ENCODE data around the gene TBC1D8. TPM values are rescaled to one million over a fixed set of nuclear protein-coding genes. Genes with fewer than 3 reads are reported as not detected.

TBC1D8 gene
- total and polyA plus RNA-seq, 2 donors (not counting 1 experiment from before 2014, with no cell fraction given): 1.7 to 15.7 TPM

- no peak overlapping the region for H3K4me3 ChIP-seq (ENCODE audit: control extremely low read depth in 1 of 5, extremely low read depth in 1 of 5, insufficient read depth in 1 of 5, low read depth in 2 of 5, low read length in 4 of 5)
- no peaks in the 10 kb centered on the region for H4K20me1 ChIP-seq (ENCODE audit: control insufficient read depth, insufficient read depth, low read length, poor library complexity, severe bottlenecking)
- no peak overlapping the region for H3K27ac ChIP-seq (ENCODE audit: low read length in 2 of 2)
- no peaks in the 10 kb centered on the region for H3K36me3 ChIP-seq (replicated peaks in 1 of 2; ENCODE audit: control extremely low read depth in 1 of 2, control insufficient read depth in 1 of 2, extremely low read depth in 1 of 2, insufficient read depth in 2 of 2, low read length in 1 of 2)
- ChIA-PET POLR2A (no interaction called here), CTCF (no interaction called here)
- intact Hi-C loops (cut with micrococcal nuclease): no loop called here
- Mint-ChIP-seq H3K27me3 (no peaks in the 10 kb centered on the region), H3K4me1 (no peaks in the 10 kb centered on the region), H3K27ac (no peak overlapping the region), H3K9me3 (ENCODE audit: insufficient read depth) (no peaks in the 10 kb centered on the region), H3K4me3 (no peak overlapping the region)
- no peak for ATAC-seq (ENCODE audit: low read depth)
- WGBS (ENCODE audit: insufficient coverage): no CpG with 5 or more reads among the region's 3 CpGs
- TF ChIP-seq CTCF (IDR thresholded peaks at IDR 0.05): no peak
- TF ChIP-seq EZH2 (IDR thresholded peaks at IDR 0.05; ENCODE audit: borderline replicate concordance, insufficient read depth, low read depth, low read length, poor library complexity, severe bottlenecking): no peak
- DNase-seq: no peak
- no peak overlapping the region for H3K9ac ChIP-seq (ENCODE audit: low read length)
- no peaks in the 10 kb centered on the region for H3K79me2 ChIP-seq (ENCODE audit: control insufficient read depth, insufficient read depth, low read length)
- H3K9me3 ChIP-seq (ENCODE audit: control extremely low read depth in 1 of 3, control insufficient read depth in 2 of 3, insufficient read depth in 1 of 3, low read length in 2 of 3): no peaks in the 10 kb centered on the region
- H3K4me1 ChIP-seq (ENCODE audit: control insufficient read depth in 2 of 2, insufficient read depth in 2 of 2, low read length in 2 of 2): no peaks in the 10 kb centered on the region
- H2AFZ ChIP-seq (ENCODE audit: insufficient read depth, low read depth, low read length, poor library complexity, severe bottlenecking): no peak overlapping the region
- no peaks in the 10 kb centered on the region for H3K27me3 ChIP-seq (replicated peaks in 1 of 4; ENCODE audit: control extremely low read depth in 1 of 4, control insufficient read depth in 3 of 4, insufficient read depth in 4 of 4, low read length in 3 of 4)
- H3K4me2 ChIP-seq (replicated peaks; ENCODE audit: low read depth, low read length, poor library complexity, severe bottlenecking): no peak overlapping the region
Observed at GRCh38 chr2:101058386-101058785, 92.8 kb downstream of the TBC1D8 start.

GRCh38 chr2:101057051-101057933 is 93.9 kb downstream of the TBC1D8 start:
- Histone ChIP-seq H2AFZ (ENCODE audit: insufficient read depth, low read depth, low read length, poor library complexity, severe bottlenecking) (no peak overlapping the region), H3K27me3 (replicated peaks in 1 of 4; ENCODE audit: control extremely low read depth in 1 of 4, control insufficient read depth in 3 of 4, insufficient read depth in 4 of 4, low read length in 3 of 4) (no peaks in the 10 kb centered on the region), H4K20me1 (ENCODE audit: control insufficient read depth, insufficient read depth, low read length, poor library complexity, severe bottlenecking) (no peaks in the 10 kb centered on the region), H3K27ac (ENCODE audit: low read length in 2 of 2) (no peak overlapping the region), H3K36me3 (replicated peaks in 1 of 2; ENCODE audit: control extremely low read depth in 1 of 2, control insufficient read depth in 1 of 2, extremely low read depth in 1 of 2, insufficient read depth in 2 of 2, low read length in 1 of 2) (no peaks in the 10 kb centered on the region), H3K9me3 (ENCODE audit: control extremely low read depth in 1 of 3, control insufficient read depth in 2 of 3, insufficient read depth in 1 of 3, low read length in 2 of 3) (no peaks in the 10 kb centered on the region), H3K4me3 (ENCODE audit: control extremely low read depth in 1 of 5, extremely low read depth in 1 of 5, insufficient read depth in 1 of 5, low read depth in 2 of 5, low read length in 4 of 5) (no peak overlapping the region), H3K9ac (ENCODE audit: low read length) (no peak overlapping the region), H3K4me2 (replicated peaks; ENCODE audit: low read depth, low read length, poor library complexity, severe bottlenecking) (no peak overlapping the region), H3K4me1 (ENCODE audit: control insufficient read depth in 2 of 2, insufficient read depth in 2 of 2, low read length in 2 of 2) (no peaks in the 10 kb centered on the region), H3K79me2 (ENCODE audit: control insufficient read depth, insufficient read depth, low read length) (no peaks in the 10 kb centered on the region)
- no peak overlapping the region for H3K4me3 Mint-ChIP-seq
- DNase-seq (no peak), ATAC-seq (ENCODE audit: low read depth) (no peak)
- no peaks in the 10 kb centered on the region for H3K27me3 Mint-ChIP-seq
- intact Hi-C loops (cut with micrococcal nuclease): no loop called here
- H3K4me1 Mint-ChIP-seq: no peaks in the 10 kb centered on the region
- no peak overlapping the region for H3K27ac Mint-ChIP-seq
- 100% methylated on average over 2 of the region's 5 CpGs for WGBS (ENCODE audit: insufficient coverage)
- POLR2A ChIA-PET: no interaction called here
- CTCF ChIA-PET: no interaction called here
- TF ChIP-seq EZH2 (IDR thresholded peaks at IDR 0.05; ENCODE audit: borderline replicate concordance, insufficient read depth, low read depth, low read length, poor library complexity, severe bottlenecking) (no peak), CTCF (IDR thresholded peaks at IDR 0.05) (no peak)
- H3K9me3 Mint-ChIP-seq (ENCODE audit: insufficient read depth): no peaks in the 10 kb centered on the region

Data from B cell (primary cell).